CD4-positive, alpha-beta T cell (primary cell): Measurements from ENCODE around the gene KLHDC4. TPM values are rescaled to one million over a fixed set of nuclear protein-coding genes. Genes with fewer than 3 reads are reported as not detected.

Source experiments
- ATAC-seq: fragments of 200-7000 bp; cut with Tn5 transposase; one replicate; pipeline ENCODE4 v1.10.0; 2022; ENCODE audit warnings: mild to moderate bottlenecking; ENCODE audit not compliant: poor library complexity
- CTCF ChIA-PET: fragments of 350-600 bp; sonication (Branson Sonifier 250); formaldehyde crosslinking; loops from one replicate; lab custom pipeline; 2021; ENCODE audit warnings: antibody characterized with exemption, inconsistent platforms; lab: Charles Lee
- POLR2A ChIA-PET: fragments of 350-600 bp; sonication (Branson Sonifier 250); formaldehyde crosslinking; loops from one replicate; lab custom pipeline; 2021; ENCODE audit warnings: antibody characterized with exemption, inconsistent platforms; lab: Charles Lee
- DNase-seq, 14 experiments: peaks; one replicate each; pipeline ENCODE4 v3.0.0-alpha.2; 2013 to 2020; ENCODE audit warnings: mixed read lengths in 2 of 14
- H3K27ac ChIP-seq, 2 donors: one replicate each; pipeline versions ENCODE4 v1.5.1 to v1.7.0; 2013; ENCODE audit warnings: low read length in 2 of 2, low read depth in 1 of 2, mild to moderate bottlenecking in 1 of 2
- H3K27me3 ChIP-seq, 2 experiments: 1 replicate in 1 of 2; 2 replicates in 1 of 2; pipeline versions ENCODE4 v1.6.1 to v1.7.0; 2013; ENCODE audit warnings: low read length in 2 of 2, control low read depth in 1 of 2, mild to moderate bottlenecking in 1 of 2, moderate library complexity in 1 of 2; ENCODE audit not compliant: insufficient read depth in 2 of 2, control insufficient read depth in 1 of 2
- H3K36me3 ChIP-seq: one replicate; pipeline ENCODE4 v1.6.1; 2013; ENCODE audit warnings: low read length, control low read depth; ENCODE audit not compliant: insufficient read depth
- H3K4me1 ChIP-seq: one replicate; pipeline ENCODE4 v1.6.1; 2013; ENCODE audit warnings: low read length, control low read depth; ENCODE audit not compliant: insufficient read depth
- H3K4me3 ChIP-seq: one replicate; pipeline ENCODE4 v1.5.1; 2013; ENCODE audit warnings: mild to moderate bottlenecking, low read length, moderate library complexity
- H3K9me3 ChIP-seq, 2 experiments: 1 replicate in 1 of 2; 2 replicates in 1 of 2; pipeline versions ENCODE4 v1.6.1 to v1.7.0; 2013; ENCODE audit warnings: low read length in 2 of 2, mild to moderate bottlenecking in 2 of 2, control low read depth in 1 of 2, moderate library complexity in 1 of 2; ENCODE audit not compliant: control insufficient read depth in 1 of 2, insufficient read depth in 1 of 2
- H3K27ac Mint-ChIP-seq: one replicate; pipeline ENCODE4 v1.8.0; 2020; ENCODE audit warnings: mixed read lengths
- H3K27me3 Mint-ChIP-seq: one replicate; pipeline ENCODE4 v1.8.0; 2021; ENCODE audit warnings: mixed read lengths
- H3K36me3 Mint-ChIP-seq: one replicate; pipeline ENCODE4 v1.8.0; 2021; ENCODE audit warnings: low read depth, mixed read lengths
- H3K4me1 Mint-ChIP-seq: one replicate; pipeline ENCODE4 v1.8.0; 2021; ENCODE audit warnings: low read depth, mixed read lengths
- H3K4me3 Mint-ChIP-seq: one replicate; pipeline ENCODE4 v1.8.0; 2020; ENCODE audit warnings: mild to moderate bottlenecking, mixed read lengths
- H3K9me3 Mint-ChIP-seq: one replicate; pipeline ENCODE4 v1.8.0; 2020; ENCODE audit warnings: mixed read lengths
- intact Hi-C, 2 experiments: fragments of 100-400 bp; cut with DNase I in 1 of 2; cut with micrococcal nuclease in 1 of 2; formaldehyde crosslinking; loops; one replicate each; pipeline versions ENCODE4 v1.15.1 to v1.9.0; 2023 to 2025; cut with DNase I, micrococcal nuclease
- total RNA-seq, 174 experiments: library from RNA in 2 of 174; stranded (reverse) in 2 of 174; gene quantifications; one replicate each; pipeline ENCODE4 v1.2.3 and lab custom pipeline; 2021 to 2026
- TF ChIP-seq, protein P1 (sequence below): fragments of 200-600 bp; IDR thresholded peaks from one replicate; pipeline ENCODE4 v1.8.0; 2022; ENCODE audit warnings: antibody characterized with exemption, mild to moderate bottlenecking

The KLHDC4 gene
- total RNA-seq, 2 experiments from 2014 or later = 41.4 to 43.0 TPM

GRCh38 chr16:87687126-87687910 is 78.5 kb downstream of the KLHDC4 start:
- POLR2A ChIA-PET = no interaction called here
- Histone ChIP-seq H3K27ac (no peak overlapping the region), H3K27me3 (no peaks in the 10 kb centered on the region), H3K9me3 (peaks cover 0 to 4% of the 10 kb centered on the region in 2 experiments), H3K4me1 (peaks cover under 1% of the 10 kb centered on the region), H3K4me3 (no peak overlapping the region), H3K36me3 (no peaks in the 10 kb centered on the region)
- Mint-ChIP-seq H3K4me3 (no peak overlapping the region), H3K27me3 (no peaks in the 10 kb centered on the region), H3K4me1 (no peaks in the 10 kb centered on the region), H3K9me3 (no peaks in the 10 kb centered on the region), H3K27ac (no peak overlapping the region), H3K36me3 (no peaks in the 10 kb centered on the region)
- CTCF ChIA-PET = no interaction called here
- no peak for ATAC-seq
- TF ChIP-seq, protein P1, sequence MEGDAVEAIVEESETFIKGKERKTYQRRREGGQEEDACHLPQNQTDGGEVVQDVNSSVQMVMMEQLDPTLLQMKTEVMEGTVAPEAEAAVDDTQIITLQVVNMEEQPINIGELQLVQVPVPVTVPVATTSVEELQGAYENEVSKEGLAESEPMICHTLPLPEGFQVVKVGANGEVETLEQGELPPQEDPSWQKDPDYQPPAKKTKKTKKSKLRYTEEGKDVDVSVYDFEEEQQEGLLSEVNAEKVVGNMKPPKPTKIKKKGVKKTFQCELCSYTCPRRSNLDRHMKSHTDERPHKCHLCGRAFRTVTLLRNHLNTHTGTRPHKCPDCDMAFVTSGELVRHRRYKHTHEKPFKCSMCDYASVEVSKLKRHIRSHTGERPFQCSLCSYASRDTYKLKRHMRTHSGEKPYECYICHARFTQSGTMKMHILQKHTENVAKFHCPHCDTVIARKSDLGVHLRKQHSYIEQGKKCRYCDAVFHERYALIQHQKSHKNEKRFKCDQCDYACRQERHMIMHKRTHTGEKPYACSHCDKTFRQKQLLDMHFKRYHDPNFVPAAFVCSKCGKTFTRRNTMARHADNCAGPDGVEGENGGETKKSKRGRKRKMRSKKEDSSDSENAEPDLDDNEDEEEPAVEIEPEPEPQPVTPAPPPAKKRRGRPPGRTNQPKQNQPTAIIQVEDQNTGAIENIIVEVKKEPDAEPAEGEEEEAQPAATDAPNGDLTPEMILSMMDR = no peak
- DNase-seq = no peak
- intact Hi-C loops = no loop called here

GRCh38 chr16:87686697-87687096 is 79.1 kb downstream of the KLHDC4 start:
- TF ChIP-seq, protein P1 = no peak

DNA sequence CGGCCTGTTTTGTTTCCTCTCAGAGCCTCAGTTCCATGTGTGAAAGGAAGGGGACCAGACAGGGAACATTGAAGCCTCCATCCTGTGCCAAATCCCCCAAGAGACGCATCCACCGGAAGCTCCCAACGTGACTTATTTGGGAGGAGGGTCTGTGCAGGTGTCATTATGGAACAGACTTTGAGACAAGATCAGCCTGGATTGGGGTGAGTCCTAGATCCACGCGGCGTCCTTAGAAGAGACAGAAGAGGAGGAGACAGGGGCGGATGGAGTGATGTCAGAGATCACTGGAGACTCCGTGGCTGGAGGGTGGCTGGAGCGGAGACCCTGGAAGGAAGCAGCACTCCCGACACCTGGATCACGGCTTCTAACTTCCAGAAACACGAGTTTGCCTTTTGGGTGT is 80.0 kb downstream of the KLHDC4 start:
- Mint-ChIP-seq H3K4me3 (no peak overlapping the region), H3K4me1 (no peaks in the 10 kb centered on the region), H3K27me3 (no peaks in the 10 kb centered on the region), H3K27ac (no peak overlapping the region), H3K36me3 (no peaks in the 10 kb centered on the region), H3K9me3 (no peaks in the 10 kb centered on the region)
- Histone ChIP-seq H3K4me1 (peaks cover 7% of the 10 kb centered on the region), H3K36me3 (no peaks in the 10 kb centered on the region), H3K27me3 (no peaks in the 10 kb centered on the region), H3K9me3 (peaks cover 0 to 4% of the 10 kb centered on the region in 2 experiments), H3K27ac (no peak overlapping the region), H3K4me3 (no peak overlapping the region)
- ATAC-seq = no peak
- DNase-seq = no peak
- TF ChIP-seq, protein P1 = no peak
- CTCF ChIA-PET = no interaction called here
- POLR2A ChIA-PET = no interaction called here
- intact Hi-C loops = no loop called here

More at GRCh38 chr16:87686697-87687096, 79.1 kb downstream of the KLHDC4 start:
- no peaks in the 10 kb centered on the region for H3K4me1 Mint-ChIP-seq
- ChIA-PET CTCF (no interaction called here), POLR2A (no interaction called here)
- no peak overlapping the region for H3K4me3 Mint-ChIP-seq
- H3K27ac Mint-ChIP-seq = no peak overlapping the region
- no peaks in the 10 kb centered on the region for H3K9me3 Mint-ChIP-seq
- no peak for DNase-seq
- intact Hi-C loops = no loop called here
- H3K9me3 ChIP-seq = peaks cover 0 to 4% of the 10 kb centered on the region in 2 experiments
- no peaks in the 10 kb centered on the region for H3K36me3 ChIP-seq
- H3K4me1 ChIP-seq = peaks cover 7% of the 10 kb centered on the region
- no peak overlapping the region for H3K4me3 ChIP-seq
- no peaks in the 10 kb centered on the region for H3K27me3 ChIP-seq
- H3K36me3 Mint-ChIP-seq = no peaks in the 10 kb centered on the region
- no peak for ATAC-seq
- no peak overlapping the region for H3K27ac ChIP-seq
- no peaks in the 10 kb centered on the region for H3K27me3 Mint-ChIP-seq
